Activated CD8-positive, alpha-beta T cell treated with anti-CD3 and anti-CD28 coated beads for 36 hours (primary cell): Measurements from ENCODE around the gene ABCA13. TPM values are rescaled to one million over a fixed set of nuclear protein-coding genes. Genes with fewer than 3 reads are reported as not detected.

Source experiments
- ATAC-seq: fragments of 200-7000 bp; cut with Tn5 transposase; one replicate; pipeline ENCODE4 v1.10.0; 2021; ENCODE audit warnings: mild to moderate bottlenecking, moderate library complexity
- CTCF ChIA-PET: fragments of 350-600 bp; sonication (Branson Sonifier 250); formaldehyde crosslinking; loops from one replicate; lab custom pipeline; 2021; ENCODE audit warnings: antibody characterized with exemption; lab: Charles Lee
- POLR2A ChIA-PET: fragments of 350-600 bp; sonication (Branson Sonifier 250); formaldehyde crosslinking; loops from one replicate; lab custom pipeline; 2021; ENCODE audit warnings: antibody characterized with exemption; lab: Charles Lee
- DNase-seq: peaks from one replicate; pipeline ENCODE4 v3.0.0-alpha.2; 2020
- H3K27ac Mint-ChIP-seq: one replicate; pipeline ENCODE4 v1.8.0; 2021; ENCODE audit warnings: mild to moderate bottlenecking, mixed read lengths
- H3K27me3 Mint-ChIP-seq: one replicate; pipeline ENCODE4 v1.8.0; 2021; ENCODE audit warnings: mixed read lengths
- H3K36me3 Mint-ChIP-seq: one replicate; pipeline ENCODE4 v1.8.0; 2021; ENCODE audit warnings: low read depth, mixed read lengths
- H3K4me1 Mint-ChIP-seq: one replicate; pipeline ENCODE4 v1.8.0; 2021; ENCODE audit warnings: low read depth, mixed read lengths
- H3K4me3 Mint-ChIP-seq: one replicate; pipeline ENCODE4 v1.8.0; 2021; ENCODE audit warnings: mild to moderate bottlenecking, moderate library complexity, mixed read lengths
- H3K9me3 Mint-ChIP-seq: one replicate; pipeline ENCODE4 v1.8.0; 2021; ENCODE audit warnings: mixed read lengths
- CTCF ChIP-seq: fragments of 200-600 bp; IDR thresholded peaks from one replicate; pipeline ENCODE4 v1.8.0; 2022; ENCODE audit warnings: antibody characterized with exemption, mild to moderate bottlenecking
- intact Hi-C: fragments of 100-400 bp; cut with micrococcal nuclease; formaldehyde crosslinking; loops from one replicate; pipeline ENCODE4 v1.10.0; 2022
- total RNA-seq, 2 experiments: library from RNA; stranded (reverse); gene quantifications; one replicate each; pipeline ENCODE4 v1.2.3, GENCODE V29; 2021

The ABCA13 gene
- total RNA-seq, 2 experiments from 2014 or later: not detected

GRCh38 chr7:48292949-48293348, 121.7 kb downstream of the ABCA13 start:
- CTCF ChIA-PET: no interaction called here

GRCh38 chr7:48295296-48295971, 124.2 kb downstream of the ABCA13 start:
- DNase-seq (no peak), ATAC-seq (no peak)
- ChIA-PET POLR2A (no interaction called here), CTCF (no interaction called here)
- intact Hi-C loops: no loop called here
- no peaks in the 10 kb centered on the region for H3K27me3 Mint-ChIP-seq
- H3K9me3 Mint-ChIP-seq: no peaks in the 10 kb centered on the region
- no peak for TF ChIP-seq CTCF
- no peak overlapping the region for H3K27ac Mint-ChIP-seq
- H3K4me3 Mint-ChIP-seq: no peak overlapping the region
- no peaks in the 10 kb centered on the region for H3K36me3 Mint-ChIP-seq
- H3K4me1 Mint-ChIP-seq: peaks cover 6% of the 10 kb centered on the region

More at GRCh38 chr7:48292949-48293348, 121.7 kb downstream of the ABCA13 start:
- no peaks in the 10 kb centered on the region for H3K36me3 Mint-ChIP-seq
- DNase-seq: peak; percentile 6
- intact Hi-C loops: no loop called here
- POLR2A ChIA-PET: no interaction called here
- H3K27me3 Mint-ChIP-seq: peaks cover 1% of the 10 kb centered on the region
- ATAC-seq: no peak
- H3K4me3 Mint-ChIP-seq: no peak overlapping the region
- H3K9me3 Mint-ChIP-seq: no peaks in the 10 kb centered on the region
- H3K27ac Mint-ChIP-seq: no peak overlapping the region
- peaks cover 4% of the 10 kb centered on the region for H3K4me1 Mint-ChIP-seq
- no peak for TF ChIP-seq CTCF

DNA sequence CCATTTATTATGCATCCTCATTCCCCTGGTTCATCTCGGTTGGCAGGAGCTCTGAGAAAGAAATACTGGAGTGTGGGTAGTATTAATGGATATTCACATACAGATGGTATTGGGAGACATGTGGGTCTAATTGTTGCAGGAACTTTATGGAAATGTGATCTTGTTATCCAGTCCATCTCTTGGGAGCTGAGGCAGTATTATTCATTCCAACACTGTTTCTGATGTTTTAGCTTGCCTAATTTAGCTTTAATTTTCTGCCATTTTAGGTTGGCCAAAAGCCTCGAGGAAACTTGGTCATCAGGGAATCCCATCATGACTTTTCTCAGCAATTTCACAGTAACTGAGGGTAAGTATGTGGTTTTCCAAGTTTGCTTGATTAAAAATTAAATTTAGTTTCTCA, 125.7 kb downstream of the ABCA13 start:
- POLR2A ChIA-PET: no interaction called here
- H3K9me3 Mint-ChIP-seq: no peaks in the 10 kb centered on the region
- intact Hi-C loops: no loop called here
- H3K4me3 Mint-ChIP-seq: no peak overlapping the region
- ATAC-seq (no peak), DNase-seq (no peak)
- peaks cover 6% of the 10 kb centered on the region for H3K4me1 Mint-ChIP-seq
- no peak for TF ChIP-seq CTCF
- H3K27me3 Mint-ChIP-seq: no peaks in the 10 kb centered on the region
- CTCF ChIA-PET: no interaction called here
- no peaks in the 10 kb centered on the region for H3K36me3 Mint-ChIP-seq
- H3K27ac Mint-ChIP-seq: no peak overlapping the region

DNA sequence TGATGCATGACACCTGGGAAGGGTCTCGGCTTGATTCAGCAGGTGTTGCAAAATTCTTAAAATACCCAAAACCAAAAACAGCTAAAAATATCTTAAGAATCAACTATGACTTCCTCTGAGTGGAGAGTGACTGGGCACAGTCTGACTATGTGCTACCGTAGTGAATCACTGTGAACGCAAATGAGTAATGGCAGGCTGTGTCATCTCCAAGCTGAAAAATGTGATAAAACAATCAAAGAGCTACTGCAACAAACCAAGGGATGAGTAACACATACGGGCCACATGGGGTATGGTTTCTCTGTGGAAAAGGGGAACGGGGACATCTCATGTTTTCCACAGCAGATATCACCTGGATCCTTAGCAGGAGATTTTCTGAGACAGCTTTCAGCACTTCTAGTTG, 127.5 kb downstream of the ABCA13 start:
- TF ChIP-seq CTCF: no peak
- H3K27me3 Mint-ChIP-seq: no peaks in the 10 kb centered on the region
- intact Hi-C loops: no loop called here
- CTCF ChIA-PET: interaction anchor here (0.6 to 2.3 kb wide), 7 partner anchors 9 to 580 kb away, joined by 3 to 13 read pairs (median 4); no protein-coding TSS in a partner anchor
- ATAC-seq (peak; percentile 87), DNase-seq (peak; percentile 27)
- H3K4me1 Mint-ChIP-seq: peaks cover 2% of the 10 kb centered on the region
- no peaks in the 10 kb centered on the region for H3K36me3 Mint-ChIP-seq
- no peak overlapping the region for H3K27ac Mint-ChIP-seq
- H3K4me3 Mint-ChIP-seq: no peak overlapping the region
- H3K9me3 Mint-ChIP-seq: no peaks in the 10 kb centered on the region
- POLR2A ChIA-PET: interaction anchor here (0.6 kb wide), 1 partner anchor 15 kb away, joined by 3 read pairs; no protein-coding TSS in a partner anchor

DNA sequence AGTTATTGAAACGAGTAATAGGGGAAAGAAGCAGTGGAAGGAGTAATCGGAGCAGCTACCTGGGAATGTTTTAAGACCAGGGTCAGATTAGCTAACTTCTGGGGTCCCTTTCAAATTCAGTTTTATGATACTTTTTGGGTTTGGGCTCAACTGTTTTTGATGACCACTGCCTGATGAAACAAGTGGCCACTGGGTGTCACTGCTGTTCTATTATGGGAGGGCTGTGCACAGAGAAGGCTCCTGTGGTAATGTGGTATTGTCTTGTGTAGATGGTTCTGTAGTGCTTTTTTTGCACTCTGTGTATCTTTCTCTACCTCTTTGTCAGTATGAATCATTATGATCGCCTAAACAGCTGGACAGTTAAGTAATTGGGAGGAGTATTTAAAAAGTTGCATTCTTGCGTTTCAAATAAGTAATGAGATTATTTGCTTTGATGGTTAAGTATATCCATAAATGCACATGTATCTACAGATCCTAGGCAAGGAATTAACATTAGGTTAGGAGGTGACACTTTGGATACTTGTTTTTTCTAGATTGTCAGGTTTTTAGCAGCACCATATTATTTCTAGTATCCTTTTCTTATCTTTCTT, 128.4 kb downstream of the ABCA13 start:
- H3K9me3 Mint-ChIP-seq: no peaks in the 10 kb centered on the region
- ATAC-seq (peak; percentile 65), DNase-seq (peak; percentile 69)
- intact Hi-C loops: no loop called here
- no peak overlapping the region for H3K4me3 Mint-ChIP-seq
- CTCF ChIA-PET: interaction anchor here (0.6 to 2.3 kb wide), 9 partner anchors 8 to 579 kb away, joined by 3 to 13 read pairs (median 4); no protein-coding TSS in a partner anchor
- H3K27ac Mint-ChIP-seq: no peak overlapping the region
- peak; percentile 71 for TF ChIP-seq CTCF
- POLR2A ChIA-PET: no interaction called here
- H3K36me3 Mint-ChIP-seq: no peaks in the 10 kb centered on the region
- H3K4me1 Mint-ChIP-seq: peaks cover 2% of the 10 kb centered on the region
- no peaks in the 10 kb centered on the region for H3K27me3 Mint-ChIP-seq
